Uterus (tissue), 2 donors: Measurements from ENCODE around the gene SYNCRIP.

ENCODE experiments used
- POLR2A ChIP-seq, 2 donors: fragments of 450-650 bp; IDR thresholded peaks; one replicate each; pipeline ENCODE4 v1.6.1; 2016; ENCODE audit warnings: antibody characterized with exemption in 2 of 2, mild to moderate bottlenecking in 1 of 2, moderate library complexity in 1 of 2
- TF ChIP-seq, protein P1 (sequence below), 4 experiments: fragments of 200-600 bp in 2 of 4; fragments of 450-650 bp in 2 of 4; sonication (generic) in 2 of 4; IDR thresholded peaks; one replicate each; pipeline ENCODE4 v1.5.1; 2016 to 2019; ENCODE audit warnings: antibody characterized with exemption in 4 of 4, mild to moderate bottlenecking in 2 of 4, moderate library complexity in 1 of 4

DNA sequence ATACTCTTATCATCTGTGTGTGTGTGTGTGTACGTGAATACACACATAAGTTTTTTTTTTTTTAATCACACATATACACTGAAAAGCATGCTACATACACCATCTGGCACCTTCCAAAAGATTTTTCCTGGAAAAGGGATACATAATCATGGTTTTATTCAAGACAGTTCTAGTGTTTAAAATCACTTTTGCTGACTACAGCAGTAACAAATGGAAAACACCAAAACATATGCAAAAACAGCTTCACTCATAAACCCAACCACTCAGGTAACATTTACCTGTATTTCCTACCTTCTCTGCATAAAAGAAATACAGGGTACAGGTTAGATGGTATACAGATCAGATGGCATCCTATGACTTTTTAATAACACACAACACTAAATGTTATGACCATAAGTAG is 51.5 kb downstream of the SYNCRIP start:
- TF ChIP-seq, protein P1, sequence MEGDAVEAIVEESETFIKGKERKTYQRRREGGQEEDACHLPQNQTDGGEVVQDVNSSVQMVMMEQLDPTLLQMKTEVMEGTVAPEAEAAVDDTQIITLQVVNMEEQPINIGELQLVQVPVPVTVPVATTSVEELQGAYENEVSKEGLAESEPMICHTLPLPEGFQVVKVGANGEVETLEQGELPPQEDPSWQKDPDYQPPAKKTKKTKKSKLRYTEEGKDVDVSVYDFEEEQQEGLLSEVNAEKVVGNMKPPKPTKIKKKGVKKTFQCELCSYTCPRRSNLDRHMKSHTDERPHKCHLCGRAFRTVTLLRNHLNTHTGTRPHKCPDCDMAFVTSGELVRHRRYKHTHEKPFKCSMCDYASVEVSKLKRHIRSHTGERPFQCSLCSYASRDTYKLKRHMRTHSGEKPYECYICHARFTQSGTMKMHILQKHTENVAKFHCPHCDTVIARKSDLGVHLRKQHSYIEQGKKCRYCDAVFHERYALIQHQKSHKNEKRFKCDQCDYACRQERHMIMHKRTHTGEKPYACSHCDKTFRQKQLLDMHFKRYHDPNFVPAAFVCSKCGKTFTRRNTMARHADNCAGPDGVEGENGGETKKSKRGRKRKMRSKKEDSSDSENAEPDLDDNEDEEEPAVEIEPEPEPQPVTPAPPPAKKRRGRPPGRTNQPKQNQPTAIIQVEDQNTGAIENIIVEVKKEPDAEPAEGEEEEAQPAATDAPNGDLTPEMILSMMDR (IDR thresholded peaks at IDR 0.05) = no peak
- no peak for TF ChIP-seq POLR2A (IDR thresholded peaks at IDR 0.05)
